Keratinocyte (primary cell): ENCODE data around the gene AGA.

Experiments
- CTCF ChIP-seq, 3 experiments: IDR thresholded peaks in 1 of 3; conservative IDR thresholded peaks in 1 of 3; optimal IDR thresholded peaks in 1 of 3; 2 replicates in 2 of 3; 3 replicates in 1 of 3; pipeline versions ENCODE3 to v1.5.1; 2011; ENCODE audit warnings: low read length in 3 of 3, mild to moderate bottlenecking in 3 of 3, moderate library complexity in 2 of 3, control low read depth in 1 of 3, inconsistent platforms in 1 of 3; ENCODE audit not compliant: insufficient read depth in 2 of 3; ENCODE audit errors: extremely low read depth in 1 of 3
- EZH2 ChIP-seq: IDR thresholded peaks from one replicate; pipeline ENCODE4 v1.6.1; 2012; ENCODE audit warnings: inconsistent platforms, mild to moderate bottlenecking, low read length, moderate library complexity

DNA sequence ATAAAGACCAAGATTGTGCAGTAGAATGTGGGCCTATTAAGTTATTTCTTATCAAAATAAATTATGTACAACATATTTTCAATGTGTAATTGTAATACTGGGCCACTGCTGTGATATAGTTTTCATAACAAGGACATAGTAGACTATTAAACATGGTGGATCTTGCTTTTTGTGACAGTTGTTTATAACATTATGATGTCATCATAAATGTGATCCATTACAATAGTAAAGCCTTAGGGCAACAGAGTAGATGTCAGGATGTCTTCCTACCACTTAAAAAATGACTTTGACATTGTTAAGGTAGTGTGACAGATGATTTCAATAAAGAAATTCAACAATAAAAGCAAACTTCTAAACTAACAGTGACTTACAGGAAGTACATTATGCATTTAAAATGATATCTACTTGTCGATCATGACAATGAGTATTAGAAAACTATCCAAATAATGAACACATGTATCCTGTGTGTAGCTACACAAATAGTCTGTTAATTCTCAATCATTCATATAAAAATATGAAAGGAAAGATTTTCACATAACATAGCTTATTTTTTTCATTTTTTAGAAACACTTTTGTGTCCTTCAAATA, 5.3 kb upstream of the AGA start:
- no peak for TF ChIP-seq CTCF (optimal IDR thresholded peaks at IDR 0.05 in 1 of 3, IDR thresholded peaks at IDR 0.05 in 1 of 3, conservative IDR thresholded peaks at IDR 0.05 in 1 of 3; ENCODE audit: extremely low read depth in 1 of 3, insufficient read depth in 2 of 3, low read length in 3 of 3)
- TF ChIP-seq EZH2: no peak
